ENCODE measurements around the gene FTSJ1. TPM values are rescaled to one million over a fixed set of nuclear protein-coding genes. Genes with fewer than 3 reads are reported as not detected.

FTSJ1 gene
- total and polyA plus RNA-seq, 2 experiments from 2014 or later = 34.8 to 42.4 TPM

DNA sequence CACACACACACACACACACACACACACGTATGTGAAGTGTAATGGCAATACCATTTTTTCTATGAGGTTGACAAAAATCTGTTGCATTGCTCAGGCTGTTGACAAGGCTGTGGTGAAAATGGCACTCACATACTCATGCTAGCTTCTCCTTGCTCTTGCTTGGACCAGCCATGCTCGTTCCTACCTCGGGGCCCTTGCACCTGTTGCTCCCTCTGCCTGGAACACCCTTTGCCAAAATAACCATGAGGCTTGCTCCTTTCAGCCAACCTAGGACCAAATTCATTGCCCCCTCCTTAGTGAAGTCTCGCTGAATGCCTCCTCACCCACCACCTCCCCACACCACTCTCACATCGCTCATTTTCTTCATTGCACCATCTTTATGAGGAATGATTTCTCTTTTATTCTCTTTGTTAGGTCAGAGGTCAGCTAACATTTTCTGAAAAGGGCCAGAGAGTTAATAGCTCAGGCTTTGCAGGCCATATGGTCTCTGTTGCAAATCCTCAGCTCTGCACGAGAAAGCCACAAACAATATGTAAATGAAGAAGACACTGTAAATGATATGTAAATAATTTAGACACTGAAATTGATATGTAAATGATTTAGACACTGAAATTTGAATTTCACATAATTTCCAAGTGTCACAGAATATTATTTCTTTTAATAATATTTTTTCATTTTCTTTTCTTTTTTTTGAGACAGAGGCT is 19.2 kb upstream of the FTSJ1 start:
- Histone ChIP-seq H3K27me3 (no peaks in the 10 kb centered on the region), H3K4me1 (ENCODE audit: low read depth) (no peaks in the 10 kb centered on the region), H3K36me3 (no peaks in the 10 kb centered on the region), H3K9me3 (ENCODE audit: low read depth) (no peaks in the 10 kb centered on the region), H3K4me3 (no peak overlapping the region), H3K27ac (no peak overlapping the region)
- DNase-seq (ENCODE audit: low read depth in 1 of 2, low spot score in 1 of 2) = no peak
- TF ChIP-seq, protein P1, sequence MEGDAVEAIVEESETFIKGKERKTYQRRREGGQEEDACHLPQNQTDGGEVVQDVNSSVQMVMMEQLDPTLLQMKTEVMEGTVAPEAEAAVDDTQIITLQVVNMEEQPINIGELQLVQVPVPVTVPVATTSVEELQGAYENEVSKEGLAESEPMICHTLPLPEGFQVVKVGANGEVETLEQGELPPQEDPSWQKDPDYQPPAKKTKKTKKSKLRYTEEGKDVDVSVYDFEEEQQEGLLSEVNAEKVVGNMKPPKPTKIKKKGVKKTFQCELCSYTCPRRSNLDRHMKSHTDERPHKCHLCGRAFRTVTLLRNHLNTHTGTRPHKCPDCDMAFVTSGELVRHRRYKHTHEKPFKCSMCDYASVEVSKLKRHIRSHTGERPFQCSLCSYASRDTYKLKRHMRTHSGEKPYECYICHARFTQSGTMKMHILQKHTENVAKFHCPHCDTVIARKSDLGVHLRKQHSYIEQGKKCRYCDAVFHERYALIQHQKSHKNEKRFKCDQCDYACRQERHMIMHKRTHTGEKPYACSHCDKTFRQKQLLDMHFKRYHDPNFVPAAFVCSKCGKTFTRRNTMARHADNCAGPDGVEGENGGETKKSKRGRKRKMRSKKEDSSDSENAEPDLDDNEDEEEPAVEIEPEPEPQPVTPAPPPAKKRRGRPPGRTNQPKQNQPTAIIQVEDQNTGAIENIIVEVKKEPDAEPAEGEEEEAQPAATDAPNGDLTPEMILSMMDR (IDR thresholded peaks at IDR 0.05; ENCODE audit: low read depth, low read length) = no peak

DNA sequence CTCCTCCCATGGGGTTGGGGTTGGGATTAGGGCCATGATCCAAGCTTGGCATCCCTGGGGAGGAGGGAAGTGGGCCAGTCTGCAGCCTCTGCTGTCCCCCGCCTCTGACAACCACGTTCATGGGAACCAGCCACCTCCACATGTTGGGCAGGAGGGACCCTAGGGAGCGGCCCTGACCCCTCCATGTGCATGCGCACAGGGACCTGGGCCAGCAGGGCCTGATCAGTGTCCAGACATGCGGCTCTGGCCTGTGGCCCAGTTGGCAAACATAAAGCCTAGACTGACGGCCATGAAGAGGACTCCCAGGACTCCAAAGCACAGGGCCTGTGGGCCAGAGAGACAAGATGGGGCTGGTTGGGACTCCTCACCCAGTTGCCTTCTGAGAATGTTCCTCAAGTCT is 17.3 kb upstream of the FTSJ1 start:
- TF ChIP-seq, protein P1 (IDR thresholded peaks at IDR 0.05; ENCODE audit: low read depth, low read length) = no peak
- H3K9me3 ChIP-seq (ENCODE audit: low read depth) = no peaks in the 10 kb centered on the region
- H3K4me1 ChIP-seq (ENCODE audit: low read depth) = no peaks in the 10 kb centered on the region
- H3K36me3 ChIP-seq = no peaks in the 10 kb centered on the region
- no peak overlapping the region for H3K4me3 ChIP-seq
- peak in 1 of 2 donors; percentile 41 for DNase-seq (ENCODE audit: low read depth in 1 of 2, low spot score in 1 of 2)
- H3K27me3 ChIP-seq = no peaks in the 10 kb centered on the region
- no peak overlapping the region for H3K27ac ChIP-seq

DNA sequence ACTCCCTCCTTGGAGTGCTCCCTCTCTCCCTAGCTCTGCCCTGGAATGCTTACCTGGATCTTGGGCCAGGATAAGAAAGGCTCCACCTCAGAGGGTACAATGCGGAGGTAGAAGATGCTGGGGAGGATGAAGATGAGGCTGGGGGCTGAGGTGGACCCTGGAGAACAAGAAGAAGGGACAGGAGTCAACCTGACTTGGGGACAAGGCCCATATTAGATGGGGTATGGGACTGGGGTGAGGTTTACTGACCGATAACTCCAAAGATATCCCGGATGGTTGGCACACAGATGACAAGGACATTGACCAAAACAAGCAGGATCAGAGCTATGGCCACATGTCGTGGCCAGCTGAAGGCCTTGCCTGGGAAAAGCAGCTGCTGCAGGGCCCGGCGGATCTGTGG is 16.5 kb upstream of the FTSJ1 start:
- no peak for DNase-seq (ENCODE audit: low read depth in 1 of 2, low spot score in 1 of 2)
- Histone ChIP-seq H3K4me3 (no peak overlapping the region), H3K9me3 (ENCODE audit: low read depth) (no peaks in the 10 kb centered on the region), H3K4me1 (ENCODE audit: low read depth) (no peaks in the 10 kb centered on the region), H3K27ac (no peak overlapping the region), H3K27me3 (no peaks in the 10 kb centered on the region), H3K36me3 (no peaks in the 10 kb centered on the region)
- TF ChIP-seq, protein P1 (IDR thresholded peaks at IDR 0.05; ENCODE audit: low read depth, low read length) = no peak

- H3K4me3 ChIP-seq = no peak overlapping the region
- TF ChIP-seq, protein P1 (IDR thresholded peaks at IDR 0.05; ENCODE audit: low read depth, low read length) = no peak
- no peaks in the 10 kb centered on the region for H3K4me1 ChIP-seq (ENCODE audit: low read depth)
- no peaks in the 10 kb centered on the region for H3K27me3 ChIP-seq
- H3K27ac ChIP-seq = no peak overlapping the region
- no peaks in the 10 kb centered on the region for H3K9me3 ChIP-seq (ENCODE audit: low read depth)
- H3K36me3 ChIP-seq = no peaks in the 10 kb centered on the region
- DNase-seq (ENCODE audit: low read depth in 1 of 2, low spot score in 1 of 2) = no peak
Observed at GRCh38 chrX:48460031-48460430, 16.0 kb upstream of the FTSJ1 start.

DNA sequence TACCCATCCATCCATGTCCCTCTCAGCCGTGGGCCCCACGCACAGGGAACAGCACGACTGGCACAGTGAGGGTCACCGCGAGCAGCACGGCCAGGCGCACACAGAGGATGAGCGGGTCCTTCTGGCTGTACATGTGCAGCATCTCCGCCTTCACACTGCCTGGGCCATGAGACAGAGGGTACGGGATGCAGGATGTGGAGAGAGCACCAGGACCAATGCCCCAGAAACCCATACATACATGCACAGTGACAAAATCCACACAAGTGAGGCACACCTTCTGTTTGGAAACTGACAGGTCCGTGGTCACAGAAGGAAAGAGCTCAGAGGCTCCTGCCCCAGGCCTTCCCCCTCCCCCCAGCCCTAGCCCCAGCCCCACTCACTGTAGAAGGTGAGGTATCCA is 15.4 kb upstream of the FTSJ1 start:
- H3K4me3 ChIP-seq = no peak overlapping the region
- H3K27ac ChIP-seq = no peak overlapping the region
- TF ChIP-seq, protein P1 (IDR thresholded peaks at IDR 0.05; ENCODE audit: low read depth, low read length) = no peak
- H3K36me3 ChIP-seq = no peaks in the 10 kb centered on the region
- no peaks in the 10 kb centered on the region for H3K27me3 ChIP-seq
- no peaks in the 10 kb centered on the region for H3K9me3 ChIP-seq (ENCODE audit: low read depth)
- H3K4me1 ChIP-seq (ENCODE audit: low read depth) = no peaks in the 10 kb centered on the region
- DNase-seq (ENCODE audit: low read depth in 1 of 2, low spot score in 1 of 2) = no peak

Measured in cardiac muscle cell (in vitro differentiated cells and primary cell).